OCI-LY1 (cell line): ENCODE results near the gene PDK4.

Source experiments
- H2AFZ ChIP-seq: fragments of 200-600 bp; sonication (generic), shearing (Covaris generic); 2 replicates; pipeline ENCODE4 v1.6.0; 2014; ENCODE audit warnings: antibody characterized with exemption, mild to moderate bottlenecking, low read length
- H3F3A ChIP-seq: fragments of 200-600 bp; sonication (generic), shearing (Covaris generic); 2 replicates; pipeline ENCODE4 v1.6.0; 2014; ENCODE audit warnings: mild to moderate bottlenecking, antibody characterized with exemption, low read length, moderate library complexity; ENCODE audit not compliant: insufficient read depth
- H3K27ac ChIP-seq: fragments of 200-600 bp; sonication (generic); 2 replicates; pipeline ENCODE4 v1.5.1; 2014; ENCODE audit warnings: low read length, mixed run types, mild to moderate bottlenecking, low read depth; ENCODE audit not compliant: poor library complexity, severe bottlenecking
- H3K27me3 ChIP-seq: fragments of 200-600 bp; sonication (generic); 2 replicates; pipeline ENCODE4 v1.6.0; 2014; ENCODE audit warnings: antibody characterized with exemption, mild to moderate bottlenecking, low read length, moderate library complexity; ENCODE audit not compliant: insufficient read depth
- H3K36me3 ChIP-seq: fragments of 200-600 bp; sonication (generic); 2 replicates; pipeline ENCODE4 v1.6.1; 2014; ENCODE audit warnings: mild to moderate bottlenecking, antibody characterized with exemption, low read length, moderate library complexity, mixed read lengths; ENCODE audit not compliant: insufficient read depth
- H3K4me1 ChIP-seq: fragments of 200-600 bp; sonication (generic); 2 replicates; pipeline ENCODE4 v1.5.1; 2014; ENCODE audit warnings: mild to moderate bottlenecking, low read length, moderate library complexity; ENCODE audit not compliant: insufficient read depth, severe bottlenecking
- H3K4me2 ChIP-seq: fragments of 200-600 bp; sonication (generic), shearing (Covaris generic); 2 replicates; pipeline ENCODE4 v1.6.1; 2014; ENCODE audit warnings: low read length
- H3K4me3 ChIP-seq: fragments of 200-600 bp; sonication (generic); 2 replicates; pipeline ENCODE4 v1.5.1; 2014; ENCODE audit warnings: low read length, low read depth, mild to moderate bottlenecking, mixed read lengths; ENCODE audit not compliant: poor library complexity, severe bottlenecking
- H3K79me2 ChIP-seq: fragments of 200-600 bp; shearing (Covaris generic); 2 replicates; pipeline ENCODE4 v1.6.1; 2016; ENCODE audit warnings: mixed run types, low read length, mixed read lengths; ENCODE audit not compliant: insufficient read depth
- H3K9ac ChIP-seq: fragments of 200-600 bp; sonication (generic), shearing (Covaris generic); 2 replicates; pipeline ENCODE4 v1.6.1; 2014; ENCODE audit warnings: mild to moderate bottlenecking, low read length, mixed read lengths
- H3K9me2 ChIP-seq: fragments of 200-600 bp; sonication (generic), shearing (Covaris generic); 2 replicates; pipeline ENCODE4 v1.6.1; 2014; ENCODE audit warnings: low read depth, mild to moderate bottlenecking, low read length, mixed read lengths
- H3K9me3 ChIP-seq: fragments of 200-600 bp; shearing (Covaris generic); 2 replicates; pipeline ENCODE4 v1.6.1; 2014; ENCODE audit warnings: low read length, mixed read lengths
- H4K20me1 ChIP-seq: fragments of 200-600 bp; sonication (generic), shearing (Covaris generic); 2 replicates; pipeline ENCODE4 v1.6.0; 2016; ENCODE audit warnings: mild to moderate bottlenecking, low read length; ENCODE audit not compliant: insufficient read depth
- CTCF ChIP-seq: fragments of 200-600 bp; sonication (generic), shearing (Covaris generic); IDR thresholded peaks from 2 replicates; pipeline ENCODE4 v1.5.1; 2017; ENCODE audit warnings: mild to moderate bottlenecking, antibody characterized with exemption, low read length, moderate library complexity, mixed read lengths
- EZH2 ChIP-seq: fragments of 200-600 bp; sonication (generic), shearing (Covaris generic); IDR thresholded peaks from 2 replicates; pipeline ENCODE4 v1.8.0; 2017; ENCODE audit warnings: borderline replicate concordance, mixed run types, mild to moderate bottlenecking, antibody characterized with exemption, low read length, moderate library complexity, mixed read lengths

The PDK4 gene

DNA sequence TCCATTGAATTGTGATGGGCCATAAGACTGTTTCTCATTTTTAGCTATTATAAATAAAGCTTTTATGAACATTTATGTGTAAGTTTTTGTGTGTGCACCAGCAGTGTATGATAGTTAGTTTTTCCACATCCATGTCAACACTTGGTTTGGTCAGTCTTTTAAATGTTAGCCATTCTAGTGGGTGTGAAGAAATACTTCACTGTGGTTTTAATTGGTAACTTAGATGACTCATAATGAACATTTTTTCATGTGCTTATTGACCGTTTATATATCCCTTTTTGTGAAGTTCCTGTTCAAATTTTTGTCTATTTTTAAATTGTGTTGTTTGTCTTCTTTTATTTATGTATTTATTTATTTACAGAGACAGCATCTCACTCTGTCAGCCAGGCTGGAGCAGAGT is 23.6 kb upstream of the PDK4 start:
- Histone ChIP-seq H2AFZ (no peak overlapping the region), H3K36me3 (no peaks in the 10 kb centered on the region), H3K4me3 (no peak overlapping the region), H4K20me1 (no peaks in the 10 kb centered on the region), H3K9me2 (no peaks in the 10 kb centered on the region), H3K9ac (no peak overlapping the region), H3K4me2 (no peak overlapping the region), H3K27ac (no peak overlapping the region), H3K4me1 (no peaks in the 10 kb centered on the region), H3F3A (no peaks in the 10 kb centered on the region), H3K79me2 (no peaks in the 10 kb centered on the region), H3K27me3 (no peaks in the 10 kb centered on the region), H3K9me3 (no peaks in the 10 kb centered on the region)
- TF ChIP-seq EZH2: no peak
- TF ChIP-seq CTCF: no peak

DNA sequence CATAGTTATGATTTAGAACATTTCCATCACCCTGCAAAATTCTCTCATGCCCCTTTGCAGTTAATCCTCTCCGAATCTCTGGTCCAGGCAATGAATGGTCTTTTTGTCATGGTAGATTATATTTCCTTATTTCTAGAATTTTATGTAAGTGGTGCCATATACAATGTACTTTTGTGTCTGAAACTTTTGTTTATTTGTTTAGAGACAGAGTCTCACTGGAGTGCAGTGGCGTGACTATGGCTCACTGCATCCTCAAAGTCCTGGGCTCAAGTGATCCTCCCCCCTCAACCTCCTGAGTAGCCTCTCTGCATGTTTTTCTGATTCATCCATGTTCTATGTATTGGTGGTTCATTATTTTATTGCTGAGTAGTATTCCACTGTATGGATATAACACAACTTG is 23.2 kb upstream of the PDK4 start:
- Histone ChIP-seq H2AFZ (no peak overlapping the region), H3K27ac (no peak overlapping the region), H3K4me1 (no peaks in the 10 kb centered on the region), H3K27me3 (no peaks in the 10 kb centered on the region), H3K9ac (no peak overlapping the region), H3K4me2 (no peak overlapping the region), H3K9me2 (no peaks in the 10 kb centered on the region), H3K4me3 (no peak overlapping the region), H4K20me1 (no peaks in the 10 kb centered on the region), H3K79me2 (no peaks in the 10 kb centered on the region), H3K36me3 (no peaks in the 10 kb centered on the region), H3F3A (no peaks in the 10 kb centered on the region), H3K9me3 (no peaks in the 10 kb centered on the region)
- TF ChIP-seq EZH2 (no peak), CTCF (no peak)

DNA sequence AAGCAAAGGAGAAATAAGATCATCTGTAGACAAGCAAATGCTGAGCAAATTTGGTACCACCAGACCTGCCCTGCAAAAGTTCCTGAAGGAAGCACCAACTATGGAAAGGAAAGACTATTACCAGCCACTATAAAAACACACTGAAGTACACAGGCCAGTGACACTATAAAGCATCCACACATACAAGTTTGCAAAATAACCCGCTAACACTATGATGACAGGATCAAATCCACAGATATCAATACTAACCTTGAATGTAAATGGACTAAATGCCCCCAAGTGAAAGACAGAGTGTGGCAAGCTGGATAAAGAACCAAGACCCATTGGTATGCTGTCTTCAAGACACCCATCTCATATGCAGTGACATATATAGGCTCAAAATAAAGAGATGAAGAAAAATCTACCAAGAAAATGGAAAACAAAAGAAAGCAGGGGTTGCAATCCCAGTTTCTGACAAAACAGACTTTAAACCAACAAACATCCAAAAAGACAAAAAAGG is 18.2 kb upstream of the PDK4 start:
- H3F3A ChIP-seq: no peaks in the 10 kb centered on the region
- H3K4me2 ChIP-seq: no peak overlapping the region
- no peaks in the 10 kb centered on the region for H3K79me2 ChIP-seq
- no peak overlapping the region for H3K9ac ChIP-seq
- TF ChIP-seq EZH2: no peak
- no peak for TF ChIP-seq CTCF
- H3K36me3 ChIP-seq: no peaks in the 10 kb centered on the region
- no peak overlapping the region for H3K4me3 ChIP-seq
- H3K27ac ChIP-seq: no peak overlapping the region
- no peak overlapping the region for H2AFZ ChIP-seq
- H3K9me3 ChIP-seq: no peaks in the 10 kb centered on the region
- H3K27me3 ChIP-seq: no peaks in the 10 kb centered on the region
- no peaks in the 10 kb centered on the region for H3K9me2 ChIP-seq
- peaks cover 5% of the 10 kb centered on the region for H3K4me1 ChIP-seq
- H4K20me1 ChIP-seq: no peaks in the 10 kb centered on the region
